Measurements from ENCODE around the gene SFMBT2.

The SFMBT2 gene

DNA sequence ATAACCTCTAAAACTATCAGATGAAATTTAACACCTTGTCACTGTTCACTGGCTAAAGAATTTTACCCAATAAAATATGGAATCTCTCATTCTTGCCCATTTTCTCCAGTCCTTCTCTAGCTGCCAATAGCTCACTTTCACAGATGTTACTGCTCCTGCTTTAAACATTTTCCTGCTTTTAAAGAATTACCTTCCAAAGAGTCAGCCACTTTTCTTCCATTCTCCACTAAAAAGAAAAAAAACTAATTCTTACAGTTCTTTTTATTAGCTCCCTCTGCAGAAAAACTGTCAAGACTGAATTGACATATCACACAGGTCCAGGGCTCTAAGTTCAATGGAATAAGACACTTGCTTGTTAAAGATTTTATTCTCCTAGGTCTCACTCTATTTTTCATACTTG, 114.8 kb downstream of the SFMBT2 start:
- H3K36me3 ChIP-seq (ENCODE audit: control insufficient read depth, low read length) = no peaks in the 10 kb centered on the region
- H3K9me2 ChIP-seq (replicated peaks; ENCODE audit: control insufficient read depth, low read length) = no peaks in the 10 kb centered on the region
- H3F3A ChIP-seq (ENCODE audit: control insufficient read depth, insufficient read depth) = no peaks in the 10 kb centered on the region
- peaks cover 35% of the 10 kb centered on the region for H3K79me2 ChIP-seq (ENCODE audit: control insufficient read depth, low read length)
- H3K9me3 ChIP-seq (ENCODE audit: control insufficient read depth, insufficient read depth, low read length) = no peaks in the 10 kb centered on the region
- H3K27ac ChIP-seq (ENCODE audit: low read depth, low read length) = no peak overlapping the region
- H3K4me2 ChIP-seq (ENCODE audit: low read length) = no peak overlapping the region
- no peak overlapping the region for H3K4me3 ChIP-seq (ENCODE audit: low read length)
- no peaks in the 10 kb centered on the region for H4K20me1 ChIP-seq (ENCODE audit: control insufficient read depth, insufficient read depth, low read depth, low read length)
- H3K27me3 ChIP-seq (ENCODE audit: control insufficient read depth, low read length) = no peaks in the 10 kb centered on the region
- peaks cover 6% of the 10 kb centered on the region; the same call in 1 of the 2 replicates for H3K4me1 ChIP-seq (ENCODE audit: control insufficient read depth, low read length)
- TF ChIP-seq, protein P1, sequence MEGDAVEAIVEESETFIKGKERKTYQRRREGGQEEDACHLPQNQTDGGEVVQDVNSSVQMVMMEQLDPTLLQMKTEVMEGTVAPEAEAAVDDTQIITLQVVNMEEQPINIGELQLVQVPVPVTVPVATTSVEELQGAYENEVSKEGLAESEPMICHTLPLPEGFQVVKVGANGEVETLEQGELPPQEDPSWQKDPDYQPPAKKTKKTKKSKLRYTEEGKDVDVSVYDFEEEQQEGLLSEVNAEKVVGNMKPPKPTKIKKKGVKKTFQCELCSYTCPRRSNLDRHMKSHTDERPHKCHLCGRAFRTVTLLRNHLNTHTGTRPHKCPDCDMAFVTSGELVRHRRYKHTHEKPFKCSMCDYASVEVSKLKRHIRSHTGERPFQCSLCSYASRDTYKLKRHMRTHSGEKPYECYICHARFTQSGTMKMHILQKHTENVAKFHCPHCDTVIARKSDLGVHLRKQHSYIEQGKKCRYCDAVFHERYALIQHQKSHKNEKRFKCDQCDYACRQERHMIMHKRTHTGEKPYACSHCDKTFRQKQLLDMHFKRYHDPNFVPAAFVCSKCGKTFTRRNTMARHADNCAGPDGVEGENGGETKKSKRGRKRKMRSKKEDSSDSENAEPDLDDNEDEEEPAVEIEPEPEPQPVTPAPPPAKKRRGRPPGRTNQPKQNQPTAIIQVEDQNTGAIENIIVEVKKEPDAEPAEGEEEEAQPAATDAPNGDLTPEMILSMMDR (IDR thresholded peaks at IDR 0.05; ENCODE audit: low read depth, low read length, poor library complexity, severe bottlenecking) = no peak
- no peak for TF ChIP-seq EZH2phosphoT487 (IDR thresholded peaks at IDR 0.05; ENCODE audit: borderline replicate concordance, low read length)

DNA sequence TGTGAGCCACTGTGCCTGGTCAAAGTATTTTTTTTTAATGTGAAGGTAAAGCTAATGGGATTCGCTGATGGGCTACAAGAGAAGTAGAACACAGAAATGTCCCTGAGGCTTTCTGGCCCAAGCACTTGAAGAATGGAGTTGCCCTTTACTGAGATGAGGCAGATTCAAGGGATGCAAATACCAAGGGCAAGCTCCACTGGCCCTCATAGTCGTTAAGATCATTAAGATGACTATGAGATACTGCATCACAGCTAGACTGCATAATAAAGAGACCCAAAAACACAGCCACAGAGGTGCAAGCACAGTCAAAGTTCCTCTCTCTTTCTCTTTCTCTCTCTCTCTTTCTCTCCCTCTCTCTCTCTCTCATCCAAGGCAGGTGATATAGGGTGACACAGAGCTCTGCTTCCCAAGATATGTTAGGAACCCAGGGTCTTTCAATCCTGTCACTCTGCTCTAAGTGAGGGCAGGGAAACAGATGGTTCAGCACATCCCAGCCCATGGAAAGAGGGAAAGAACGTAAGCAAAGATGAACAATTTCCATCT, 117.4 kb downstream of the SFMBT2 start:
- no peaks in the 10 kb centered on the region for H3K9me3 ChIP-seq (ENCODE audit: control insufficient read depth, insufficient read depth, low read length)
- H3F3A ChIP-seq (ENCODE audit: control insufficient read depth, insufficient read depth) = no peaks in the 10 kb centered on the region
- no peak overlapping the region for H3K4me2 ChIP-seq (ENCODE audit: low read length)
- H3K9me2 ChIP-seq (replicated peaks; ENCODE audit: control insufficient read depth, low read length) = no peaks in the 10 kb centered on the region
- peaks cover 29% of the 10 kb centered on the region for H3K79me2 ChIP-seq (ENCODE audit: control insufficient read depth, low read length)
- no peaks in the 10 kb centered on the region for H3K27me3 ChIP-seq (ENCODE audit: control insufficient read depth, low read length)
- no peak overlapping the region for H3K4me3 ChIP-seq (ENCODE audit: low read length)
- no peaks in the 10 kb centered on the region for H4K20me1 ChIP-seq (ENCODE audit: control insufficient read depth, insufficient read depth, low read depth, low read length)
- TF ChIP-seq EZH2phosphoT487 (IDR thresholded peaks at IDR 0.05; ENCODE audit: borderline replicate concordance, low read length) = no peak
- TF ChIP-seq, protein P1 (IDR thresholded peaks at IDR 0.05; ENCODE audit: low read depth, low read length, poor library complexity, severe bottlenecking) = no peak
- H3K4me1 ChIP-seq (ENCODE audit: control insufficient read depth, low read length) = peaks cover 6% of the 10 kb centered on the region; the same call in 1 of the 2 replicates
- no peak overlapping the region for H3K27ac ChIP-seq (ENCODE audit: low read depth, low read length)
- no peaks in the 10 kb centered on the region for H3K36me3 ChIP-seq (ENCODE audit: control insufficient read depth, low read length)

DNA sequence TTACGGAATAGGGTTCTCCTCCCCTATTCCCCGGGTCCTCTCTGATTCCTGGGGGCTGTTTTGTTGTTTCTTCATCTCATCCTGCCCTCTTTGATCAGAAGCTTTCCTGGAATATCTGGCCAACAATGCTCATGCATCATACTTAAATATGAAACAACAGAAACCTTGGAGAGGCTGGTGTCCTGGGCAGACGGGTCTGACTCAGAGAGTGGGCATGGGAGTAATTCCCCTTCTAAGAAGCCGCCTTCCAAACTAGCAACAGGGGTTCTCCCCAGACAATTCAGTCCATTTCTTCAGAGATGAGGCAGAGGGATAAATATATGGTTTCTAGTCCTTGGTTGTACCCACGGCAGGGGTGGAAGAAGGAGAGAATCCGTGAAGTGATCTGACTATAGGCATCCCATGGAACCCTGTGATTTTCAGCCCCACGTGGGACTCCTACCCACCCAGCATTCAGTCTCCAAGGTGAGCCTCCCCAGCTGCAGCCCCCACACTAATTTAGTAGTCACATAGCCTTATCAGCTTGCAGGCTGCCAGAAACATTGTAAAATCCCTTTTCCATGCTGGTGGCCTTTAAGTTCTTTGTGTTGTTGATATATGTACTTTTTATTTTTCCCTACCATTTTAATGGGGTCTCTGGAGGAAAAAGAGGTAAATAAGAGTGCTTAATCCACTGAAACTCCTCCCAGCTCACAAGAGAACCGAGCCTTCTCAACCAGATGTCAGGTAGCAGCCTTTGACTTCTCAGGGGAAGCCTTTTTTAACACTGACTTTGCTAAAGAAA, 119.2 kb downstream of the SFMBT2 start:
- Histone ChIP-seq H3K9me2 (replicated peaks; ENCODE audit: control insufficient read depth, low read length) (no peaks in the 10 kb centered on the region), H3K4me2 (ENCODE audit: low read length) (no peak overlapping the region), H3K4me1 (ENCODE audit: control insufficient read depth, low read length) (no peaks in the 10 kb centered on the region), H3F3A (ENCODE audit: control insufficient read depth, insufficient read depth) (no peaks in the 10 kb centered on the region), H3K27me3 (ENCODE audit: control insufficient read depth, low read length) (no peaks in the 10 kb centered on the region), H3K79me2 (ENCODE audit: control insufficient read depth, low read length) (peaks cover 30% of the 10 kb centered on the region), H3K27ac (ENCODE audit: low read depth, low read length) (no peak overlapping the region), H4K20me1 (ENCODE audit: control insufficient read depth, insufficient read depth, low read depth, low read length) (no peaks in the 10 kb centered on the region), H3K9me3 (ENCODE audit: control insufficient read depth, insufficient read depth, low read length) (no peaks in the 10 kb centered on the region), H3K4me3 (ENCODE audit: low read length) (no peak overlapping the region), H3K36me3 (ENCODE audit: control insufficient read depth, low read length) (no peaks in the 10 kb centered on the region)
- TF ChIP-seq, protein P1 (IDR thresholded peaks at IDR 0.05; ENCODE audit: low read depth, low read length, poor library complexity, severe bottlenecking) = no peak
- TF ChIP-seq EZH2phosphoT487 (IDR thresholded peaks at IDR 0.05; ENCODE audit: borderline replicate concordance, low read length) = no peak
